AG10803 (cell line): ENCODE measurements around the gene DDX4.
A peak's percentile ranks its signal among the peaks of the same experiment; 100 is the strongest.
"Not testable (repeated sequence)": the region's sequence is repeated elsewhere in the genome, so short reads cannot be mapped to it uniquely, and the experiment has no call there.

Experiments
- DNase-seq: peaks from one replicate; pipeline ENCODE4 v3.0.0; 2010; ENCODE audit warnings: low read depth
- H3K4me3 ChIP-seq: 2 replicates; pipeline ENCODE4 v1.5.1; 2011; ENCODE audit warnings: mild to moderate bottlenecking, low read length, control low read depth
- TF ChIP-seq, protein P1 (sequence below): conservative IDR thresholded peaks from 2 replicates; pipeline ENCODE4 v1.5.1; 2011; ENCODE audit warnings: mild to moderate bottlenecking, low read length, control low read depth, inconsistent platforms

The DDX4 gene

DNA sequence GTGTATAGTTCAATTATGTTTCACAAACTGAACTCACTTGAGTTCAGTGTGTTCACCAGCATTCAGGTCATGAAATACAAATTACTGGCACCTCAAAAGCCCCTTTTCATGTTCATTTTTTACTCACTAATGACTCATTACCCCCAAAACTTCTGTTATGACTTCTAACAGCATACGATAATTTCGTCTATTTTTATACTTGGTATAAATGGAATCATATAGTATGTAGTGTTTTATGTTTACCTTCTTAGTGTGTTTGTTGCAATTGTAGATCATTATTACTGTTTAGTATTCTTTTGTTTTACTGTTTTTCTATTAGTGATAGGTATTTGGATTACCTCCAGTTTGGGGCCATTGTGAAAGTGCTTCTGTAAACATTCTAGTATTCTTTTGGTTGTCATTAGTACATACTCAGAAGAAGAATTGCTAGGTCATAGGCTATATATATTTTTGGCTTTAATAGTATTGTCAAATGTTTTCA, 33.4 kb downstream of the DDX4 start:
- TF ChIP-seq, protein P1, sequence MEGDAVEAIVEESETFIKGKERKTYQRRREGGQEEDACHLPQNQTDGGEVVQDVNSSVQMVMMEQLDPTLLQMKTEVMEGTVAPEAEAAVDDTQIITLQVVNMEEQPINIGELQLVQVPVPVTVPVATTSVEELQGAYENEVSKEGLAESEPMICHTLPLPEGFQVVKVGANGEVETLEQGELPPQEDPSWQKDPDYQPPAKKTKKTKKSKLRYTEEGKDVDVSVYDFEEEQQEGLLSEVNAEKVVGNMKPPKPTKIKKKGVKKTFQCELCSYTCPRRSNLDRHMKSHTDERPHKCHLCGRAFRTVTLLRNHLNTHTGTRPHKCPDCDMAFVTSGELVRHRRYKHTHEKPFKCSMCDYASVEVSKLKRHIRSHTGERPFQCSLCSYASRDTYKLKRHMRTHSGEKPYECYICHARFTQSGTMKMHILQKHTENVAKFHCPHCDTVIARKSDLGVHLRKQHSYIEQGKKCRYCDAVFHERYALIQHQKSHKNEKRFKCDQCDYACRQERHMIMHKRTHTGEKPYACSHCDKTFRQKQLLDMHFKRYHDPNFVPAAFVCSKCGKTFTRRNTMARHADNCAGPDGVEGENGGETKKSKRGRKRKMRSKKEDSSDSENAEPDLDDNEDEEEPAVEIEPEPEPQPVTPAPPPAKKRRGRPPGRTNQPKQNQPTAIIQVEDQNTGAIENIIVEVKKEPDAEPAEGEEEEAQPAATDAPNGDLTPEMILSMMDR, result no peak
- DNase-seq, result no peak
- H3K4me3 ChIP-seq, result no peak overlapping the region

DNA sequence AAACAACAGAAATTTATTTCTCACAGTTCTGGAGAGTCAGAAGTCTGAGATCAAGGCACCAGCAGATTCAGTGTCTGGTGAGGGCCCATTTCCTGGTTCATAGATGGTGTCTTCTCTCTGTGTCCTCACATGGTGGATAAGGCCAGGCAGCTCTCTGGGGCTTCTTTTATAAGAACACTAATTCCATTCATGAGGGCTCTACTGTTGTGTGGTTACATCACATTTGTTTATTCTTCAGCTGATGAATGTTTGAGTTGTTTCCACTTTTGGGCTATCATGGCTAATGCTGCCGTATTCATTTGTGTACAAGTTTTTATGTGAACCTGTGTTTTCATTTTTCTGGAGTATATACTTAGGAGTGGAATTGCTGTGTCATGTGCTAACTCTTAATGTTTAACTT, 35.2 kb downstream of the DDX4 start:
- H3K4me3 ChIP-seq, result no peak overlapping the region
- DNase-seq, result no peak
- TF ChIP-seq, protein P1, result no peak

DNA sequence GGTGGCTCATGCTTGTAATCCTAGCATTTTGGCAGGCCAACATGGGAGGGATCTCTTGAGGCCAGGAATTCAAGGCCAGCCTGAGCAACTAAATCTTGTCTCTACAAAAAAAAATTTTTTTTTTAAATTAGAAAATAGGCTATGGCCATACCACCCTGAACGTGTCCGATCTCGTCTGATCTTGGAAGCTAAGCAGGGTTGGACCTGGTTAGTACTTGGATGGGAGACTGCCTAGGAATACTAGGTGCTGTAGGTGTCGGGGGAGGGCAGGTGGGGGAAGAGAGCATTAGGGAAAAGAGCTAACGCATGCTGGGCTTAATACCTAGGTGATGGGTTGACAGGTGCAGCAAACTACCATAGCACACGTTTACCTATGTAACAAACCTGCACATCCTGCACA, 39.5 kb downstream of the DDX4 start:
- no peak for DNase-seq
- H3K4me3 ChIP-seq, result no peak overlapping the region
- TF ChIP-seq, protein P1, result no peak

DNA sequence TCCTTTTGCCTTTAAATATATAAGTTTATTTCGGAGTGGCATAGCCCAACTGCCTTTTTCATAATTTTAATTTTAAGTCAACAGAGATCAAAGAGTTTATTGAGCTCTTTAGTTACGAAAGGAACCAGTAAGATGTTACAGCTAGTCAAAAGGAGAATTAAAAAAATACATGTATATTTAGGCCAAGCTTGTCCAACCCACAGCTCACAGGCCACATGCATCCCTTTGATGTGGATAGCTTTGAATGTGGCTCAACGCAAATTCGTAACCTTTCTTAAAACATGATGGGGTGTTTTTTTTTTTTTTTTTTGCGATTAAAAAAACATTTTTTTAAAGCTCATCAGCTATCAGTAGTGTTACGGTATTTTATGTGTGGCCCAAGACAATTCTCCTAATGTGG, 63.1 kb downstream of the DDX4 start:
- no peak for DNase-seq
- H3K4me3 ChIP-seq, result no peak overlapping the region

DNA sequence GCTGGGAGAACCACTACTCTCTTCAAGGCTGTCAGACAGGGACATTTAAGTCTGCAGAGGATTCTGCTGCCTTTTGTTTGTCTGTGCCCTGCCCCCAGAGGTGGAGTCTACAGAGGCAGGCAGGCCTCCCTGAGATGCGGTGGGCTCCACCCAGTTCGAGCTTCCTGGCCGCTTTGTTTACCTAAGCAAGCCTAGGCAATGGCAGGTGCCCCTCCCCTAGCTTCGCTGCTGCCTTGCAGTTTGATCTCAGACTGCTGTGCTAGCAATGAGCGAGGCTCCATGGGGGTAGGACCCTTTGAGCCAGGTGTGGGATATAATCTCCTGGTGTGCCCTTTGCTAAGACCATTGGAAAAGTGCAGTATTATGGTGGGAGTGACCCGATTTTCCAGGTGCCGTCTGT, 71.0 kb downstream of the DDX4 start:
- not testable (repeated sequence) for H3K4me3 ChIP-seq, DNase-seq

More for the DNA sequence above, 63.1 kb downstream of the DDX4 start:
- TF ChIP-seq, protein P1, result no peak

DNA sequence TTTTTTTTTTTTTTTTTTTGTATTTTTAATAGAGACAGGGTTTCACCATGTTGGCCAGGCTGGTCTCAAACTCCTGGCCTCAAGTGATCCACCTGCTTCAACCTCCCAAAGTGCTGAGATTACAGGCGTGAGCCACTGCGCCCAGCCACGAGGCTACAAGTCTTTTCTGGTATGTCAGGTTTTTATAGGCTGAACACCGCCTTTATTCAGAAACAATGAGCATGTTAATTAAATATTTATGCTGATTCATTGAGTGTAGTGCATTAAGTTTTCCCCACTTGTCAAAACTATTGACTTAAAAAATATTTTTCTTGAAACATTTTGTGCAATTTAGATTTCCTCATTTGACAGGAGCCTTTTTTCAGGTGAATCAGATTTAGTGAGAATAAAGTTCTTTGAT, 78.1 kb downstream of the DDX4 start:
- H3K4me3 ChIP-seq, DNase-seq: not testable (repeated sequence)

DNA sequence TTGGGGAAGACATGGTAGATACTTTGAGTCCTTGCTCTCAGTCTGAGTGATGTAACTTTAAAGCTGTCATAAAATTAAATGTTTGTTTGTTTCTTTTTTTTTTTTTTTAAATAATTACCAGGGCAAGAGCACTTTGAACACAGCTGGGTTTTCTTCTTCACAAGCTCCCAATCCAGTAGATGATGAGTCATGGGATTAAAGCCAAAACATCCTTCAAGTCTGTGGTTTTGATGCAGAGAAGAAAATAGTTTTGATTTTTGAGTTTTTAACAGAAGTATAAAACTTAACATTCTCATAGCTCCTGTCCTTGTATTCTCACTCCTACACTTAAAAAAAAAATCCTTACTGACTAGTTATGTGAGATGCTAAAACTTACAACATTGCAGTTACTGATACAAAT, 78.5 kb downstream of the DDX4 start:
- TF ChIP-seq, protein P1, result no peak
- DNase-seq, result peak; percentile 92
- no peak overlapping the region for H3K4me3 ChIP-seq

DNA sequence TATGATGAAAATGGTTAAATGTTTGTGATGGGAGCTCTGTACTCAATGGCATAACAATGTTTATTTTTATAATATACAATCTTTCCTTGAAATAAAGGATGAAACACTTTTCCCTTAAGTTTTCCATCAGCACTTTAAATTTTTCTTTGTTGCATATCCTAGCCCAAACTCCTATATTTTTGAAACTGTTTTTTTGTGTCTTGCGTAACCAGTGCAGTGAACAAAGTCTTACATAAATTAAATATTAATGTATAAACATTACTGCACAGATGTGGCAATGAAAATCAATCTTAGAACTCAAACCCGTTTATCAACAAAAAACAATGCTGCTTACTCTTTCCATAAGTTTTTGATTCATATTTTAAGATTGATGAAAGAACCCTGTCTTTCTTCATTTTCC, 79.2 kb downstream of the DDX4 start:
- no peak overlapping the region for H3K4me3 ChIP-seq
- TF ChIP-seq, protein P1, result no peak
- no peak for DNase-seq
